ENCODE measurements around the gene RABEP2. TPM values are rescaled to one million over a fixed set of nuclear protein-coding genes. Genes with fewer than 3 reads are reported as not detected.
A peak's percentile ranks its signal among the peaks of the same experiment; 100 is the strongest.

The RABEP2 gene
- total and polyA plus RNA-seq, 12 donors: 1.4 to 121 (median 47.7) TPM

GRCh38 chr16:28863929-28864793 is 60.9 kb downstream of the RABEP2 start:
- H3K4me1 ChIP-seq (replicated peaks in 1 of 2): peaks cover 12 to 18% of the 10 kb centered on the region in 2 donors
- TF ChIP-seq CTCF (IDR thresholded peaks at IDR 0.05) (no peak), POLR2A (IDR thresholded peaks at IDR 0.05) (no peak)
- intact Hi-C loops (cut with DNase I): no loop called here
- DNase-seq: peak in 6 of 7 donors; percentile 51 to 67 (median 60)
- H3K36me3 ChIP-seq (replicated peaks in 1 of 2): peaks cover 0 to 24% of the 10 kb centered on the region in 2 donors
- 3 to 18% (median 4%) methylated on average over 7 to 42 of the region's 42 CpGs for WGBS, 4 donors
- no peaks in the 10 kb centered on the region for H3K9me3 ChIP-seq (replicated peaks in 1 of 3)
- no peaks in the 10 kb centered on the region for H3K27me3 ChIP-seq
- H3K4me3 ChIP-seq: peak overlapping the region; percentile 59 to 97 (median 91)
- H3K27ac ChIP-seq: peak overlapping the region; percentile 55 to 95 (median 89)

- TF ChIP-seq CTCF (IDR thresholded peaks at IDR 0.05): no peak
- no peak for TF ChIP-seq POLR2A (IDR thresholded peaks at IDR 0.05)
- no peak for DNase-seq
- no peak overlapping the region for H3K4me3 ChIP-seq
- no peaks in the 10 kb centered on the region for H3K36me3 ChIP-seq (replicated peaks in 1 of 2)
- H3K27me3 ChIP-seq: no peaks in the 10 kb centered on the region
- no peaks in the 10 kb centered on the region for H3K9me3 ChIP-seq (replicated peaks in 1 of 3)
- H3K27ac ChIP-seq: peak overlapping the region in 2 of 5 donors; percentile 14 to 54
- peaks cover 7 to 8% of the 10 kb centered on the region in 2 donors for H3K4me1 ChIP-seq (replicated peaks in 1 of 2)
- intact Hi-C loops (cut with DNase I): no loop called here
- WGBS, 4 donors: 74 to 91% (median 85%) methylated on average over 4 of the region's 4 CpGs
Observed at GRCh38 chr16:28859326-28859725, 65.7 kb downstream of the RABEP2 start.

- Histone ChIP-seq H3K36me3 (replicated peaks in 1 of 2) (no peaks in the 10 kb centered on the region), H3K4me3 (no peak overlapping the region), H3K27ac (peak overlapping the region in 4 of 5 donors; percentile 35 to 80 (median 48)), H3K27me3 (no peaks in the 10 kb centered on the region), H3K4me1 (replicated peaks in 1 of 2) (peaks cover 7% of the 10 kb centered on the region in 2 donors), H3K9me3 (replicated peaks in 1 of 3) (no peaks in the 10 kb centered on the region)
- peak in 1 of 7 donors; percentile 18 for DNase-seq
- TF ChIP-seq CTCF (IDR thresholded peaks at IDR 0.05) (no peak), POLR2A (IDR thresholded peaks at IDR 0.05) (peak in 1 of 2 donors; percentile 29)
- intact Hi-C loops (cut with DNase I): no loop called here
- 60 to 82% (median 70%) methylated on average over 8 of the region's 8 CpGs for WGBS, 4 donors
Observed at GRCh38 chr16:28858421-28858820, 66.6 kb downstream of the RABEP2 start.

Small RNA genes within 50 kb of the gene (small RNA-seq; reads per million reads assigned to genes)
- gene RF00416: 0 reads per million in 2 donors

Other genes starting within 250 kb of the RABEP2 start
- gene EIF3C, start 213.8 kb downstream of the RABEP2 start, total RNA-seq: 100 to 1,000 TPM in 8 of 9 donors, 10 to 100 TPM in 1; 99.7 to 575 (median 339) TPM
- 1,000 to 10,000 TPM in 2 of 3 donors, 100 to 1,000 TPM in 1; 459 to 3,047 (median 2,044) TPM for gene EIF3C, start 213.8 kb downstream of the RABEP2 start, polyA plus RNA-seq
- gene NPIPB9, start 173.5 kb downstream of the RABEP2 start, total RNA-seq: 1 to 10 TPM in 4 of 9 donors, under 1 TPM in 2, not detected in 3; 0.46 to 5.1 (median 1.4) TPM
- gene NPIPB9, start 173.5 kb downstream of the RABEP2 start, polyA plus RNA-seq: under 1 TPM in 2 of 3 donors, not detected in 1; 0.47 to 0.97 TPM
- gene ATXN2L, start 102.2 kb downstream of the RABEP2 start, total RNA-seq: 100 to 1,000 TPM in 2 of 9 donors, 10 to 100 TPM in 7; 26.1 to 118 (median 87.3) TPM
- 100 to 1,000 TPM in 2 of 3 donors, 10 to 100 TPM in 1; 44.3 to 342 (median 126) TPM for gene ATXN2L, start 102.2 kb downstream of the RABEP2 start, polyA plus RNA-seq
- gene TUFM, start 78.9 kb downstream of the RABEP2 start, total RNA-seq: 100 to 1,000 TPM; 144 to 239 (median 208) TPM
- 100 to 1,000 TPM; 173 to 323 (median 181) TPM for gene TUFM, start 78.9 kb downstream of the RABEP2 start, polyA plus RNA-seq
- 100 to 1,000 TPM in 1 of 9 donors, 10 to 100 TPM in 8; 29.6 to 108 (median 55.0) TPM for gene SH2B1, start 61.4 kb downstream of the RABEP2 start, total RNA-seq
- 100 to 1,000 TPM in 2 of 3 donors, 10 to 100 TPM in 1; 17.1 to 236 (median 119) TPM for gene SH2B1, start 61.4 kb downstream of the RABEP2 start, polyA plus RNA-seq
- 1 to 10 TPM in 2 of 9 donors, under 1 TPM in 6, not detected in 1; 0.17 to 1.2 (median 0.67) TPM for gene ATP2A1, start 46.8 kb downstream of the RABEP2 start, total RNA-seq
- 1 to 10 TPM in 1 of 3 donors, under 1 TPM in 2; 0.05 to 1.1 (median 0.88) TPM for gene ATP2A1, start 46.8 kb downstream of the RABEP2 start, polyA plus RNA-seq
- 1 to 10 TPM in 2 of 9 donors, under 1 TPM in 5, not detected in 2; 0.32 to 1.8 (median 0.51) TPM for gene CD19, start 6.7 kb upstream of the RABEP2 start, total RNA-seq
- under 1 TPM; 0.26 to 0.88 (median 0.40) TPM for gene CD19, start 6.7 kb upstream of the RABEP2 start, polyA plus RNA-seq
- 10 to 100 TPM in 8 of 9 donors, 1 to 10 TPM in 1; 7.7 to 23.9 (median 16.0) TPM for gene NFATC2IP, start 25.7 kb upstream of the RABEP2 start, total RNA-seq
- gene NFATC2IP, start 25.7 kb upstream of the RABEP2 start, polyA plus RNA-seq: 10 to 100 TPM; 10.4 to 25.2 (median 18.3) TPM
- 10 to 100 TPM; 18.0 to 64.2 (median 34.2) TPM for gene SPNS1, start 49.5 kb upstream of the RABEP2 start, total RNA-seq
- gene SPNS1, start 49.5 kb upstream of the RABEP2 start, polyA plus RNA-seq: 100 to 1,000 TPM in 2 of 3 donors, 1 to 10 TPM in 1; 8.3 to 168 (median 114) TPM
- 1 to 10 TPM in 6 of 9 donors, under 1 TPM in 2, not detected in 1; 0.42 to 5.2 (median 1.6) TPM for gene LAT, start 59.8 kb upstream of the RABEP2 start, total RNA-seq
- gene LAT, start 59.8 kb upstream of the RABEP2 start, polyA plus RNA-seq: 10 to 100 TPM in 2 of 3 donors, 1 to 10 TPM in 1; 1.8 to 50.5 (median 19.0) TPM